HepG2 (cell line): ENCODE measurements around the gene HECA. TPM values are rescaled to one million over a fixed set of nuclear protein-coding genes. Genes with fewer than 3 reads are reported as not detected.

Source experiments
- ATAC-seq: fragments of 200-7000 bp; cut with Tn5 transposase; 3 replicates; pipeline ENCODE4 v1.9.1; 2020; ENCODE audit warnings: mild to moderate bottlenecking, moderate library complexity
- BruUV-seq: library from RNA; stranded (reverse); fragments of 400-500 nt; replicated peaks from 2 replicates; lab custom pipeline; 2021; lab: Mats Ljungman, UMichigan
- CTCF ChIA-PET: fragments of 300-600 bp; formaldehyde crosslinking; extraction: SDS; loops from one replicate; lab custom pipeline; 2021; ENCODE audit warnings: low total read pairs, inconsistent platforms, low intra/inter-chr PET ratio; lab: Yijun Ruan, JAX
- POLR2A ChIA-PET: fragments of 350-600 bp; sonication (Branson Sonifier 250); formaldehyde crosslinking; loops from one replicate; lab custom pipeline; 2020; ENCODE audit warnings: antibody characterized with exemption, inconsistent platforms; lab: Yijun Ruan, JAX
- DNase-seq: peaks from one replicate; pipeline ENCODE4 v3.0.0-alpha.2; 2015; ENCODE audit warnings: low spot score
- FAIRE-seq: peaks from 3 replicates; lab custom pipeline; 2011; peaks lifted over from hg19 to GRCh38; lab: Jason Lieb, UNC
- H2AFZ ChIP-seq: one replicate; pipeline ENCODE4 v1.6.1; 2011; ENCODE audit warnings: low read length, inconsistent platforms
- H3K27ac ChIP-seq: fragments of 300-600 bp; 3 replicates; pipeline ENCODE4 v1.8.0; 2011; ENCODE audit warnings: mixed run types, mild to moderate bottlenecking, mixed read lengths, low read length, inconsistent platforms; ENCODE audit not compliant: insufficient read depth; ENCODE audit errors: extremely low read length
- H3K27me3 ChIP-seq, 2 experiments: fragments of 200-600 bp in 1 of 2; 2 replicates in 1 of 2; 3 replicates in 1 of 2; pipeline versions ENCODE4 v1.6.0 to v1.8.0; 2011; ENCODE audit warnings: low read length in 2 of 2, mild to moderate bottlenecking in 2 of 2, moderate library complexity in 2 of 2, inconsistent platforms in 1 of 2; ENCODE audit not compliant: insufficient read depth in 2 of 2, control insufficient read depth in 1 of 2
- H3K36me3 ChIP-seq, 2 experiments: fragments of 200-600 bp in 1 of 2; replicated peaks in 1 of 2; 2 replicates in 1 of 2; 3 replicates in 1 of 2; pipeline versions ENCODE4 v1.5.1 to v1.8.0; 2011; ENCODE audit warnings: low read length in 2 of 2, inconsistent platforms in 1 of 2; ENCODE audit not compliant: insufficient read depth in 2 of 2, control insufficient read depth in 1 of 2
- H3K4me1 ChIP-seq: 2 replicates; pipeline ENCODE4 v1.5.1; 2012; ENCODE audit warnings: low read length, inconsistent platforms; ENCODE audit not compliant: insufficient read depth
- H3K4me2 ChIP-seq: 2 replicates; pipeline ENCODE4 v1.6.0; 2011; ENCODE audit warnings: low read depth, low read length, inconsistent platforms
- H3K4me3 ChIP-seq, 3 experiments: fragments of 200-600 bp in 1 of 3; sonication (generic), shearing (Covaris generic) in 1 of 3; replicated peaks in 1 of 3; 2 replicates each; pipeline ENCODE4 v1.5.1; 2011 to 2016; ENCODE audit warnings: low read length in 3 of 3, inconsistent platforms in 2 of 3, low read depth in 2 of 3, mild to moderate bottlenecking in 2 of 3, control low read depth in 1 of 3, mixed read lengths in 1 of 3; ENCODE audit not compliant: insufficient read depth in 1 of 3
- H3K79me2 ChIP-seq: one replicate; pipeline ENCODE4 v1.6.1; 2011; ENCODE audit warnings: low read length, inconsistent platforms; ENCODE audit not compliant: insufficient read depth
- H3K9ac ChIP-seq: 2 replicates; pipeline ENCODE4 v1.6.0; 2011; ENCODE audit warnings: mild to moderate bottlenecking, low read depth, low read length, inconsistent platforms; ENCODE audit not compliant: insufficient read depth
- H3K9me3 ChIP-seq: 2 replicates; pipeline ENCODE4 v1.5.1; 2012; ENCODE audit warnings: mild to moderate bottlenecking, low read length
- H4K20me1 ChIP-seq: 2 replicates; pipeline ENCODE4 v1.6.0; 2011; ENCODE audit warnings: inconsistent platforms, mild to moderate bottlenecking, low read length, moderate library complexity; ENCODE audit not compliant: insufficient read depth
- DNMT3B ChIP-seq: conservative IDR thresholded peaks from 2 replicates; pipeline ENCODE4 v1.6.1; 2016; ENCODE audit warnings: missing biosample characterization, control low read depth
- MAFK ChIP-seq, 2 experiments: IDR thresholded peaks in 1 of 2; conservative IDR thresholded peaks in 1 of 2; 2 replicates each; pipeline ENCODE4 v1.6.1; 2011; ENCODE audit warnings: improper control_type of control experiment in 2 of 2, low read length in 2 of 2
- NFKB2 ChIP-seq: sonication (generic); formaldehyde crosslinking; IDR thresholded peaks from 2 replicates; pipeline ENCODE4 v1.4.0; 2020; ENCODE audit warnings: missing genetic modification reagents, borderline replicate concordance
- NR2C2 ChIP-seq: sonication (generic); formaldehyde crosslinking; IDR thresholded peaks from 2 replicates; pipeline ENCODE4 v1.4.0; 2020; ENCODE audit warnings: missing genetic modification reagents, mild to moderate bottlenecking, moderate library complexity, borderline replicate concordance
- STAT5B ChIP-seq: sonication (generic); formaldehyde crosslinking; IDR thresholded peaks from 2 replicates; pipeline ENCODE4 v1.4.0; 2020; ENCODE audit warnings: missing genetic modification reagents
- YEATS4 ChIP-seq: sonication (generic); formaldehyde crosslinking; IDR thresholded peaks from 2 replicates; pipeline ENCODE4 v1.4.0; 2020; ENCODE audit warnings: missing genetic modification reagents, borderline replicate concordance
- ZNF121 ChIP-seq: sonication (generic); formaldehyde crosslinking; IDR thresholded peaks from 2 replicates; pipeline ENCODE4 v1.5.0; 2020; ENCODE audit warnings: mild to moderate bottlenecking, missing genetic modification reagents
- ZNF772 ChIP-seq: sonication (generic); formaldehyde crosslinking; IDR thresholded peaks from 2 replicates; pipeline ENCODE4 v1.5.0; 2020; ENCODE audit warnings: mild to moderate bottlenecking, missing genetic modification reagents
- ZSCAN22 ChIP-seq: sonication (generic); formaldehyde crosslinking; IDR thresholded peaks from 2 replicates; pipeline ENCODE4 v1.4.0; 2020; ENCODE audit warnings: mild to moderate bottlenecking, missing genetic modification reagents
- WGBS: methylation state at CpG from one replicate; pipeline ENCODE4 v1.1.6; 2017; ENCODE audit warnings: low lambda C conversion rate; 5-methylcytosine and 5-hydroxymethylcytosine counted together
- in situ Hi-C: cut with HindIII; loops from 2 replicates; pipeline ENCODE4 v1.10.0; 2017; ENCODE audit warnings: low pct_unique_long_range_greater_than_20kb; ENCODE audit not compliant: extremely low pct_ligation_motif_present
- intact Hi-C: fragments of 100-400 bp; cut with micrococcal nuclease; formaldehyde crosslinking; loops from one replicate; pipeline ENCODE4 v1.10.0; 2022; ENCODE audit not compliant: unreplicated experiment
- polyA plus RNA-seq, 8 experiments: library from polyadenylated mRNA; depleted of rRNA in 3 of 8; stranded (reverse) in 7 of 8; unstranded in 1 of 8; fragments of >200 nt; fragmentation: Illumina TruSeq in 4 of 8; extraction: Trizol in 4 of 8; gene quantifications; 2 replicates each; pipeline versions ENCODE4 v1.2.1 to v1.2.3, GENCODE V29; 2011 to 2016; ENCODE audit warnings: low read depth in 4 of 8, missing spikeins in 1 of 8, mixed read lengths in 1 of 8; ENCODE audit not compliant: insufficient read depth in 1 of 8
- total RNA-seq, 5 experiments: library from RNA; depleted of rRNA; stranded (reverse); fragments of >200 nt; fragmentation: Illumina TruSeq; extraction: Trizol; gene quantifications; 2 replicates each; pipeline ENCODE4 v1.2.3, GENCODE V29; 2016; ENCODE audit warnings: low read depth in 1 of 5

The HECA gene
- total and polyA plus RNA-seq, 2 of the 13 experiments (the other 11 are each of a cell fraction or from before 2014, with no cell fraction given) = 0.18 to 0.49 TPM

DNA sequence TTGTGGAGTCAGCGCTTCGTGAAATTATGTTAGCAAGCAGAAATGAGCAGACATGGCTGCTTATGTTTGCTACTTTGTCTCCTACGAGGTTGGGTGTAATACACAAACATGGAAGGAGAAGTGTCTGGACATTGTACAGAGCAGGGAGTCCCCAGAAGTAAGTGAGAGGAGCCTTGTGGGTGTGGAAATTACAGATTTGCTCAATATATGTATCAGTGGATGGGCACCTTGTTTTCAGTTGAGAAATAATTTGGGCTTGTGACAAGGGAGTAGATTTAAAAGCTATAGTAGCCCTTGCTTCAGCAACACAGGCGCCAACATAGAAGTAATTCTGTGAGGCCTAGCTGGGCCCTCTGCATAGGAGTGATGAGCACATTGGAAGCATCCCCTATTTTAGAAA, 49.2 kb downstream of the HECA start:
- H3K36me3 ChIP-seq = no peaks in the 10 kb centered on the region
- in situ Hi-C loops = no loop called here
- H3K27me3 ChIP-seq = 0 out of 5 replicates have a peak, but pooled peaks cover 0 to 3% of the 10 kb centered on the region in 2 experiments
- no peaks in the 10 kb centered on the region for H3K9me3 ChIP-seq
- intact Hi-C loops = no loop called here
- FAIRE-seq (no peak), ATAC-seq (no peak), DNase-seq (no peak)
- H3K4me1 ChIP-seq = no peaks in the 10 kb centered on the region
- no peaks in the 10 kb centered on the region for H4K20me1 ChIP-seq
- H3K4me3 ChIP-seq = no peak overlapping the region
- H3K4me2 ChIP-seq = no peak overlapping the region
- WGBS = 52% methylated on average over 4 of the region's 4 CpGs
- no peak overlapping the region for H3K27ac ChIP-seq
- no peak overlapping the region for H2AFZ ChIP-seq
- CTCF ChIA-PET = no interaction called here
- H3K79me2 ChIP-seq = no peaks in the 10 kb centered on the region
- no peak for TF ChIP-seq NFKB2
- peak in 1 of 2 experiments; percentile 29; a peak in 1 of 4 replicates for TF ChIP-seq MAFK (conservative IDR thresholded peaks at IDR 0.05 in 1 of 2, IDR thresholded peaks at IDR 0.05 in 1 of 2; ENCODE audit: low read length in 2 of 2)
- BruUV-seq = no TSS peak
- H3K9ac ChIP-seq = no peak overlapping the region
- POLR2A ChIA-PET = no interaction called here

DNA sequence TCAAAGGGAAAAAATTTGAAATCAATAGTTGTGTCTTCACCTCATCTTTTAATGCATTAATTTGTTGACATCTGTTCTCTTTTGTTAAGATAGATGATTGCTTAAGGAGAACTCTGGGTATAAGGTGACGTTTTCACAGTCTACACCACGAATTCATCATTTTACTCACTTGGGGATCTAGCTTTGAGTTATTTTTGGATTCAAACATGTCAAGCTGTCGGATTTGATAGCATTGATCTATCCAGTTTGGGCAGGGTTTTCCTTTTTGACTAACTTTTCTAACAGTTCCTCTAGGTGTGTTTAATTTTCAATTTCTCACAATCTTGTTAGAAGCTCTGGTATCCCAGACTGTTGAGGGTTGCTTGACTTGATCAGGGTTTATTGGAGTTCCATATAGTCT, 49.6 kb downstream of the HECA start:
- FAIRE-seq (no peak), ATAC-seq (no peak), DNase-seq (no peak)
- in situ Hi-C loops = no loop called here
- CTCF ChIA-PET = no interaction called here
- Histone ChIP-seq H3K4me2 (no peak overlapping the region), H3K9ac (no peak overlapping the region), H3K27me3 (0 out of 5 replicates have a peak, but pooled peaks cover 0 to 3% of the 10 kb centered on the region in 2 experiments), H3K4me1 (no peaks in the 10 kb centered on the region), H3K9me3 (no peaks in the 10 kb centered on the region), H3K36me3 (no peaks in the 10 kb centered on the region), H3K79me2 (no peaks in the 10 kb centered on the region), H3K4me3 (no peak overlapping the region), H4K20me1 (no peaks in the 10 kb centered on the region), H3K27ac (no peak overlapping the region), H2AFZ (no peak overlapping the region)
- intact Hi-C loops = no loop called here
- WGBS = 6% methylated on average over 3 of the region's 3 CpGs
- TF ChIP-seq DNMT3B (no peak), ZNF772 (CRISPR knock-in tag) (no peak), YEATS4 (CRISPR knock-in tag) (no peak), STAT5B (CRISPR knock-in tag) (no peak), ZSCAN22 (CRISPR knock-in tag) (no peak), NR2C2 (CRISPR knock-in tag) (no peak), ZNF121 (CRISPR knock-in tag) (no peak)
- POLR2A ChIA-PET = no interaction called here
- no TSS peak for BruUV-seq
